SW480 (cell line): ENCODE data around the gene MPRIP.
A peak's percentile ranks its signal among the peaks of the same experiment; 100 is the strongest.
"Not testable (repeated sequence)": the region's sequence is repeated elsewhere in the genome, so short reads cannot be mapped to it uniquely, and the experiment has no call there.

Experiments
- DNase-seq: peaks from one replicate; pipeline ENCODE4 v3.0.0-alpha.2; 2016; ENCODE audit warnings: low spot score

MPRIP gene

GRCh38 chr17:17042384-17042736 is at the start of gene MPRIP:
Gene MPRIP (plus strand): TSS chr17:17042457. CDS start chr17:17042849, 392 bp downstream.
- no peak for DNase-seq

- DNase-seq = no peak
Measured at GRCh38 chr17:16994631-16995030, 47.6 kb upstream of the MPRIP start.

GRCh38 chr17:16995930-16996329 is 46.3 kb upstream of the MPRIP start:
- DNase-seq = no peak

- DNase-seq = not testable (repeated sequence)
Measured at GRCh38 chr17:16996726-16997125, 45.5 kb upstream of the MPRIP start.

- peak; percentile 78 for DNase-seq
Measured at GRCh38 chr17:16997514-16998429, 44.5 kb upstream of the MPRIP start.

- DNase-seq = no peak
Measured at GRCh38 chr17:16999931-17000625, 42.2 kb upstream of the MPRIP start.

GRCh38 chr17:17001076-17001777 is 41.0 kb upstream of the MPRIP start:
- DNase-seq = no peak

- peak; percentile 68 for DNase-seq
Measured at GRCh38 chr17:17001874-17002520, 40.3 kb upstream of the MPRIP start.

- DNase-seq = not testable (repeated sequence)
Measured at GRCh38 chr17:17002731-17003715, 39.2 kb upstream of the MPRIP start.

- DNase-seq = no peak
Measured at GRCh38 chr17:17004251-17004996, 37.8 kb upstream of the MPRIP start.

GRCh38 chr17:17004997-17005614 is 37.2 kb upstream of the MPRIP start:
- not testable (repeated sequence) for DNase-seq

GRCh38 chr17:17007891-17008290 is 34.4 kb upstream of the MPRIP start:
- not testable (repeated sequence) for DNase-seq

GRCh38 chr17:17008621-17009397 is 33.4 kb upstream of the MPRIP start:
- not testable (repeated sequence) for DNase-seq

GRCh38 chr17:17009972-17010371 is 32.3 kb upstream of the MPRIP start:
- not testable (repeated sequence) for DNase-seq

GRCh38 chr17:17010545-17011034 is 31.7 kb upstream of the MPRIP start:
- not testable (repeated sequence) for DNase-seq

GRCh38 chr17:17011043-17011907 is 31.0 kb upstream of the MPRIP start:
- peak; percentile 87 for DNase-seq
